K562 (cell line): ENCODE results near the gene METTL2B. TPM values are rescaled to one million over a fixed set of nuclear protein-coding genes. Genes with fewer than 3 reads are reported as not detected.

Experiments
- ARHGAP35 ChIP-seq: fragments of 450-650 bp; IDR thresholded peaks from 2 replicates; pipeline ENCODE4 v1.6.1; 2018; ENCODE audit not compliant: partially characterized antibody
- ARNT ChIP-seq, 2 experiments: fragments of 450-650 bp; IDR thresholded peaks; 2 replicates each; pipeline ENCODE4 v1.6.1; 2016; ENCODE audit warnings: mild to moderate bottlenecking in 1 of 2
- BDP1 ChIP-seq: IDR thresholded peaks from 3 replicates; pipeline ENCODE4 v1.6.1; 2011; ENCODE audit not compliant: insufficient read length, insufficient read depth
- MIER1 ChIP-seq: fragments of 450-650 bp; IDR thresholded peaks from 2 replicates; pipeline ENCODE4 v1.6.1; 2016; ENCODE audit warnings: antibody characterized with exemption, mild to moderate bottlenecking, low read depth
- MTA1 ChIP-seq: fragments of 450-650 bp; IDR thresholded peaks from 2 replicates; pipeline ENCODE4 v1.6.1; 2017; ENCODE audit warnings: borderline replicate concordance
- MTA2 ChIP-seq: fragments of 450-650 bp; IDR thresholded peaks from 2 replicates; pipeline ENCODE4 v1.6.1; 2016; ENCODE audit warnings: low read depth
- RBM22 ChIP-seq: fragments of 200-400 bp; formaldehyde crosslinking; IDR thresholded peaks from 2 replicates; pipeline ENCODE4 v1.6.1; 2018; ENCODE audit warnings: low read length, low read depth; ENCODE audit not compliant: poor library complexity, severe bottlenecking
- TARDBP ChIP-seq: fragments of 450-650 bp; IDR thresholded peaks from 2 replicates; pipeline ENCODE4 v1.6.1; 2016
- polyA plus RNA-seq, 8 experiments: library from polyadenylated mRNA; depleted of rRNA in 4 of 8; stranded (reverse) in 5 of 8; unstranded in 3 of 8; fragments of >200 nt; fragmentation: Nextera tagmentation in 2 of 8; fragmentation: Illumina TruSeq in 1 of 8; extraction: Ambion mirVana in 2 of 8; extraction: Trizol in 1 of 8; gene quantifications; 2 replicates each; pipeline versions ENCODE4 v1.2.1 to v1.2.3, GENCODE V29; 2011 to 2014; ENCODE audit warnings: inconsistent platforms in 1 of 8, missing spikeins in 1 of 8
- total RNA-seq, 7 experiments: library from RNA; depleted of rRNA in 6 of 7; stranded (reverse); fragments of >200 nt in 6 of 7; fragmentation: Illumina TruSeq in 2 of 7; extraction: Trizol in 2 of 7; gene quantifications; 2 replicates each; pipeline versions ENCODE4 v1.2.1 to v1.2.3, GENCODE V29; 2011 to 2021; ENCODE audit warnings: low replicate concordance in 1 of 7
- TF ChIP-seq, protein P1 (sequence below), 2 experiments: fragments of 450-650 bp in 1 of 2; sonication (generic) in 1 of 2; formaldehyde crosslinking in 1 of 2; IDR thresholded peaks; 2 replicates each; pipeline versions ENCODE4 v1.7.1 to v1.9.0; 2016 to 2022; ENCODE audit warnings: inconsistent platforms in 1 of 2, mild to moderate bottlenecking in 1 of 2, missing genetic modification reagents in 1 of 2
- TF ChIP-seq, protein P2 (sequence below): sonication (generic); formaldehyde crosslinking; IDR thresholded peaks from 2 replicates; pipeline ENCODE4 v1.8.1; 2022; ENCODE audit warnings: missing genetic modification reagents

Gene METTL2B
- total and polyA plus RNA-seq, 9 of the 15 experiments (the other 6 are each of a cell fraction or from before 2014, with no cell fraction given): 35.9 to 95.7 (median 79.2) TPM

DNA sequence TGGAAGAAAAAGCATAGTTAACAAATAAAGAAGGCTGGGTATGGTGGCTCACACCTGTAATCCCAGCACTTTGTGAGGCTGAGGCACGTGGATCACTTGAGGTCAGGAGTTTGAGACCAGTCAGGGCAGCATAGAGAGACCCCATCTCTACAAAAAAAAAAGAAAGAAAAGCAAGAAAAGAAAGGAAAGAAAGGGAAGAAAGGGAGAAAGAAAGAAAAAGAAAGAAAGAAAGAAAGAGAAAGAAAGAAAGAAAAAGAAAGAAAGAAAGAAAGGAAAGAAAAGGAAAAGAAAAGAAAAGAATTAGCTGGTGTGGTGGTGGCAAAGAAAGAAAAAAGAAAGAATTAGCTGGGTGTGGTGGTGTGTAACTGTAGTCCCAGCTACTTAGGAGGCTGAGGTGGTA lies 24.0 kb upstream of the METTL2B start (continued):
- TF ChIP-seq, protein P1, sequence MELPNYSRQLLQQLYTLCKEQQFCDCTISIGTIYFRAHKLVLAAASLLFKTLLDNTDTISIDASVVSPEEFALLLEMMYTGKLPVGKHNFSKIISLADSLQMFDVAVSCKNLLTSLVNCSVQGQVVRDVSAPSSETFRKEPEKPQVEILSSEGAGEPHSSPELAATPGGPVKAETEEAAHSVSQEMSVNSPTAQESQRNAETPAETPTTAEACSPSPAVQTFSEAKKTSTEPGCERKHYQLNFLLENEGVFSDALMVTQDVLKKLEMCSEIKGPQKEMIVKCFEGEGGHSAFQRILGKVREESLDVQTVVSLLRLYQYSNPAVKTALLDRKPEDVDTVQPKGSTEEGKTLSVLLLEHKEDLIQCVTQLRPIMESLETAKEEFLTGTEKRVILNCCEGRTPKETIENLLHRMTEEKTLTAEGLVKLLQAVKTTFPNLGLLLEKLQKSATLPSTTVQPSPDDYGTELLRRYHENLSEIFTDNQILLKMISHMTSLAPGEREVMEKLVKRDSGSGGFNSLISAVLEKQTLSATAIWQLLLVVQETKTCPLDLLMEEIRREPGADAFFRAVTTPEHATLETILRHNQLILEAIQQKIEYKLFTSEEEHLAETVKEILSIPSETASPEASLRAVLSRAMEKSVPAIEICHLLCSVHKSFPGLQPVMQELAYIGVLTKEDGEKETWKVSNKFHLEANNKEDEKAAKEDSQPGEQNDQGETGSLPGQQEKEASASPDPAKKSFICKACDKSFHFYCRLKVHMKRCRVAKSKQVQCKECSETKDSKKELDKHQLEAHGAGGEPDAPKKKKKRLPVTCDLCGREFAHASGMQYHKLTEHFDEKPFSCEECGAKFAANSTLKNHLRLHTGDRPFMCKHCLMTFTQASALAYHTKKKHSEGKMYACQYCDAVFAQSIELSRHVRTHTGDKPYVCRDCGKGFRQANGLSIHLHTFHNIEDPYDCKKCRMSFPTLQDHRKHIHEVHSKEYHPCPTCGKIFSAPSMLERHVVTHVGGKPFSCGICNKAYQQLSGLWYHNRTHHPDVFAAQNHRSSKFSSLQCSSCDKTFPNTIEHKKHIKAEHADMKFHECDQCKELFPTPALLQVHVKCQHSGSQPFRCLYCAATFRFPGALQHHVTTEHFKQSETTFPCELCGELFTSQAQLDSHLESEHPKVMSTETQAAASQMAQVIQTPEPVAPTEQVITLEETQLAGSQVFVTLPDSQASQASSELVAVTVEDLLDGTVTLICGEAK (IDR thresholded peaks at IDR 0.05): peak; percentile 23; the same call in 1 of the 2 replicates
- TF ChIP-seq, protein P1 (CRISPR knock-in tag; IDR thresholded peaks at IDR 0.05): no peak
- TF ChIP-seq MIER1 (peak; percentile 45; the same call in 1 of the 2 replicates), MTA2 (peak; percentile 32; the same call in 1 of the 2 replicates), MTA1 (peak; percentile 29; the same call in 1 of the 2 replicates), ARHGAP35 (peak; percentile 6), TARDBP (no peak), ARNT (IDR thresholded peaks at IDR 0.05) (0 out of 4 replicates have a peak, but pooled peaks of 1 of the 2 experiments have one; percentile 38), BDP1 (no peak), RBM22 (no peak)
- TF ChIP-seq, protein P2, sequence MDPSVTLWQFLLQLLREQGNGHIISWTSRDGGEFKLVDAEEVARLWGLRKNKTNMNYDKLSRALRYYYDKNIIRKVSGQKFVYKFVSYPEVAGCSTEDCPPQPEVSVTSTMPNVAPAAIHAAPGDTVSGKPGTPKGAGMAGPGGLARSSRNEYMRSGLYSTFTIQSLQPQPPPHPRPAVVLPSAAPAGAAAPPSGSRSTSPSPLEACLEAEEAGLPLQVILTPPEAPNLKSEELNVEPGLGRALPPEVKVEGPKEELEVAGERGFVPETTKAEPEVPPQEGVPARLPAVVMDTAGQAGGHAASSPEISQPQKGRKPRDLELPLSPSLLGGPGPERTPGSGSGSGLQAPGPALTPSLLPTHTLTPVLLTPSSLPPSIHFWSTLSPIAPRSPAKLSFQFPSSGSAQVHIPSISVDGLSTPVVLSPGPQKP (CRISPR knock-in tag): no peak
